NCI-H2107 treated with DMSO at 0.1 percent for 48 hours (cell line): ENCODE results near the gene ARHGEF6.

Experiments
- DNase-seq: peaks from one replicate; lab custom pipeline; 2025; ENCODE audit not compliant: unreplicated experiment; lab: John Stamatoyannopoulos, UW

The ARHGEF6 gene

GRCh38 chrX:136694431-136695087 lies 86.2 kb downstream of the ARHGEF6 start:
- DNase-seq = peak; percentile 40

- DNase-seq = no peak
These were observed 88.5 kb downstream of the ARHGEF6 start for GRCh38 chrX:136692271-136692670.

DNA sequence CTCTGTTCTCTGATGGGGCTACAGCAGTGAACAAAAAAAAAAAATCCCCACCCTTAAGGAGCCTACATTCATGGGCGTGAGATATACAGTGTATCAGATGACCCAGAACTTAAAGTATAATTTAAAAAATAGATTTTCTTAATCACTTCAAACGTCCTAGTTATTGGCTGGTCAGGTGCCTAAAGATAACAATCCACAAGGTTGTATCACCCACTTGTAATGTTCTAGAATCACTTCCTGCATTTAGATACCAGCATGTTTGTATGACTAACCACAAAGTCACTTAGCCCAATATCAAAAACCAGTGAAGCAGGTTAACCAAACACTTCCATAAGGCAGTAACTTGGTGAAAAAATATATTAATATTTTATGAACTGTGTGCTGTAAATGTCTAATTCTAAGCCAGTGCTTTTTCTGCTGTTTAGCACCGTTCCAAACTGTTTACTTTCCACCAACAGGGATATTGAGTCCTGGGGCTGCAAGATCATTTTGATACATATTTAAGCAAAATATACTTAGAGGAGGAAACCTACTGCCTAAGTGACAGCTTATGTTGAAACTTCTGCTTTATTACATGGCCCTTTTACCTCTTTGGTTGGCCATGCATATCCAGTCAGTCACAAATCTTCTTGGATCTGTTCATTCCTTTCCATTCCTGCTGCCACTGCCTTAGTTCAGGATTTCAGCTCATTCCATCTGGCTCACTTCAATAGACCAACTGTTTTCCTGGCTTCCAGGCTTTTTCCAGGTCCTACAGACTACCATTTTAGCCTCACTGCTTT lies 89.5 kb downstream of the ARHGEF6 start:
- DNase-seq = no peak

- DNase-seq = no peak
These were observed 91.3 kb downstream of the ARHGEF6 start for GRCh38 chrX:136689436-136689835.

- DNase-seq = no peak
These were observed 93.3 kb downstream of the ARHGEF6 start for GRCh38 chrX:136687457-136687856.

GRCh38 chrX:136684120-136684519 lies 96.6 kb downstream of the ARHGEF6 start:
- no peak for DNase-seq

- DNase-seq = no peak
These were observed 101.2 kb downstream of the ARHGEF6 start for GRCh38 chrX:136679531-136679930.

DNA sequence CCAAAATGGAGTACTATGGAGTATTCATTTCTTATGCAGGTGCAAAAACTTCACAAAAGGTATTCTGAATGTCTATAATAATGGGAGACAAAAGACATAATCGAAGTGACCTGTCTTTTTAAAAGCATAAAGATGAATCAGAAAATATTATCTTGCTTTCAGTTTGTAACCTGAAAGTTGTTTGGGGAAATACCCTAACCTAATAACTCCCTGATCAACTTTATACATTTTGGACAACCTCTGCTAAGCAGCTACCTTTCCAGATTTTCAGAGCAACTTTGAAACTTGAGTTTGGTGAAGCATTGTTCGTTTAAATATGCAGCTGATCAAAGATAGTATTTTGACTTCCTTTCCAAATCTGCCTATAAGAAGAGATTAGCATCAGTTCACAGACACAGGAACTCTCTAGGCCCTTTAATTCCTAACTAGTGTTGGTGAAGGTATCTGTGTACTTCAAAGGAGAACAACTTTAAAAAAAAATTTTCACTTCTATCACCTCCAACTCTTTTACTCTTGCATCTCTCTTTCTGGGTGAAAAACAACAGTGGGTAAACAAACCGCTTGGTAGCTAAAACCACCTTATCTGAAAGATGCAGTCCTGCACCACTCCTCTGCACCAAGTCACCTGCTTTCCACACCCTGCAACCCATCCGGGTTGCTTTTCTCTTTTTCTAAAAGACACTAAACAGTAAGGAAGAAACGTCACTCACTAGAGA lies 106.3 kb downstream of the ARHGEF6 start:
- no peak for DNase-seq

GRCh38 chrX:136671006-136671610 lies 109.6 kb downstream of the ARHGEF6 start:
- no peak for DNase-seq

GRCh38 chrX:136667446-136668168 lies 113.1 kb downstream of the ARHGEF6 start:
- no peak for DNase-seq

- no peak for DNase-seq
These were observed 114.6 kb downstream of the ARHGEF6 start for GRCh38 chrX:136666088-136666487.

DNA sequence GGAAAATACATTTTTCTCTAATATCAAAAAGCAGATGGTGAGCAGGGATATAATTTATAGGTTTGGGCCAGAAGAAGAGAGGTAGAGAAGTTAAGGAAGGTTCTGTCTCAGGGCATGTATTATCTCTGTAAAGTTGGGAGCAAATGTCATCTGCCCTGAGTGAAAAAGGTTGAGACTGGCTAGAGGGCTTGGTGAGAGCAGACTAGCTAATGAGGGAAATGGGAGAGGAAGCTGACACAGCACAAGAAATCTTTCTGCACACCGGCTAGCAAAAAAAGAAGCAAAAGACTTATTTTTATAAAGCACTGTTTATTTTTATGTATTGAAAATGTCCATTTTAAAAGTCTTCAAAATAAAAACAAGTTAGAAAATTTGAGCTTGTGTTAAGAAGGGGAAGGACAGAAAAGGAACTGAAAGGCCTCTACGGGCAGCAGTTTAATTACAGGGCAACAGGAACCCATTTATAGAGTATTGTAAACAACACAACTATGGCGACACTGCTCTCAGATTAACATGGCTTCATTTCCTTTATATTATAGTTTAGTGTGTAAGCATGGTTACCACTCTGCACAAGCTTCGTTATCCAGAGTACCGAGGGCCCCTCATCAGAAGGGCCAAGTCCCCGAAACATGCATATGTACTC lies 115.4 kb downstream of the ARHGEF6 start:
- DNase-seq = no peak

- DNase-seq = no peak
These were observed 117.8 kb downstream of the ARHGEF6 start for GRCh38 chrX:136662976-136663375.

GRCh38 chrX:136662104-136662503 lies 118.6 kb downstream of the ARHGEF6 start:
- DNase-seq = no peak

- DNase-seq = no peak
These were observed 119.8 kb downstream of the ARHGEF6 start for GRCh38 chrX:136660896-136661295.

DNA sequence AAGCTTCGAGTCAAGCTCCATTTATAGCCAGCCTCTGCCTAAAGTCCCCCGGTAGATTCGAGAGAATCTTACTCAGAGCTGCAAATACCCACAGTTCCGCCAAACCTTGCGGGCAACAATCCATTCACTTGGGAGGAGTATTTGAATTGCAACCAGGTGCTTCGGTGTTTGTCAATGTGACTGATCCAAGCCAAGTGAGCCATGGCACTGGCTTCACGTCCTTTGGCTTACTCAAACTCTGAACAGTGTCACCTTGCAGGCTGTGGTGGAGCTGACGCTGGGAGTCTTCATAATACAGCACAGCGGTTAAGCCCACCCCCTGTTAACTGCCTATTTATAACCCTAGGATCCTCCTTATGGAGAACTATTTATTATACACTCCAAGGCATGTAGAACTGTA lies 121.6 kb downstream of the ARHGEF6 start:
- DNase-seq = peak; percentile 45

DNA sequence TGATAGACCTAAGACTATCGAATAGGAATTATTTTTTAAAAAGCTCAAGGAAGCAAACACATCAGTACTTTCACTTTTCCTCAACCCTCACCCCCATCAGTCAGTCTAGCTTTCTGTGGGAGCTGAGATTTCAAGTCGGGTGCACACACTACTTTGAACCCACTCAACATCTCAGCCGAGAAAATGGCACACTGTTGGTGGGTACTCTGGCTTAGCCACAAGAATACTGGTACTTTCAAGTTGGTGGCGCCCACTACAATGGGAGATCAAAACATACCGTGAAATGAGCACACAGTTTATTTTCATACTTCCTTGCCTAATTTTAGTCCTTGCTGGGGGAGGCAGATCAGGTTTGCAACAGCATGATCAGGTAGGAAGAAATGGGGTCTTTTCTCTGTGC lies 122.6 kb downstream of the ARHGEF6 start:
- DNase-seq = no peak

DNA sequence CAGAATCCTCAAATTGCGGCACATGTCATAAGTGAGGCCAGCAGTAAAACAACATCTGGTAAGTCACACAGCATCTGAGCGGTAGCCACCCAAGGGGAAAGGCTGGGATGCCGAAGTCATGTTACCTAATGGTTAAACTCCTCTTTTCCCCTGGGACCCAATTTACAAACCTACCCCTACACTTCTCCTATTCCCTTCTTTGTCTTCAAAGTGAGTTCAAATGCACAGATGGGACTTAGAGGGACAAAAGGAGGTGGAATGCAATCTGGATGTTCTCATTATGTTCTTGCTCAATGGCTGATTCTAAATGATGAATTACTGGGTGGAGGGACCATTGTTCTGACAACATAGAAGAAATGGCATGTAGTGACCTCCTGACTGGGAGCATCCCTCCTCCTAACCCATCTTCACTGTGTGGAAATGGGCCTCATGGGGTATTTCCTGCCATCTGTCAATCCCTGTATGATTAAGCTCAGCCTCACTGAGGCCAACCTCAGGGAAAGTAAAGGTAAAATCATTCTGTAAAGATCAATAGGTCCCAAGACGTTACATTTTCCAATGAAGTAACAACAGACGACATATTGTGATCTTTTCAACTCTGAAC lies 124.3 kb downstream of the ARHGEF6 start:
- no peak for DNase-seq

DNA sequence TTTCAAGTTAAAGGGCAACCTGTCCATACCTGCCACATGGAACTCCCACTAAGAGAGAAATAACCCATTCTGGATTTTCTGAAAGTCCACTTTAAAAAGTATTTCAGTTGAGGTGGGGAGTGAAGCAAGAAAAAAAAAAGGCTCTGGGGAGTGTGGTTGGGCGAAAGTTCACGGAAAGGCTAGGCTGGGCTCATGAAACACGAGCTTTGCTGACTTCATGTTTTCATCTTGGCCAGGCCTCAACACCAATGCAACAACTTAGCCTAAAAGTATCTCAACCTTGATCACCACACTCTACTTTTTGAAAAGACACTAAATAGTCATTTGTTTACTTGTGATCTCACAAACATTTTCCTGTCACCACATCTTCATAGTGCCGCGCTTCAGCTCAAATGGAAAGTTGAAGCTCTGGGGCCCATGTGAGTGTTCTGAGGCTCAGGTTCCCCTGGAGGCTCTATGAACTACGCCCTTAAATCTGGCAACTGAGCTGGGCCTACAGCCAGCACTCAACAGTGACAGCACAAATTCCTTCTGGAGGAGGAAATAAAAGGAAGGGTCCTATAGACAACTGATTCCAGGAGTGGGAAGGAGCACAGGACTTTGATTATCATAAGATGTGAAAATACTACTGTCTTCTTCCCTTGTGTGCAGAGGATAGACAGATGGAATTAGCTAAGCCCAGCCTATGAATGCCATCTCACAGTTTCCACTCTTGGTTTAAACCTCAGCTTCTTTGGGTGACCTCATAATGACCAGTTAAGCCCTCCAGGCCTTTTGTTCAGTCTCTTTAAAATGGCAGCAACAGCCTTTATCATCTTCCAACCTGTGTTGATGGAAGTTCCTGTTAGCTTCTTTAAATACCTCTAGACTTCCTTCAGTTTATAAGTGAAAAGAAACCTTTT lies 127.7 kb downstream of the ARHGEF6 start:
- DNase-seq = no peak
